Activated naive CD4-positive, alpha-beta T cell treated with anti-CD3 and anti-CD28 coated beads, Interleukin-2, amount 50 U/mL, for 72 hours (primary cell): ENCODE data around the gene TSPAN33. TPM values are rescaled to one million over a fixed set of nuclear protein-coding genes. Genes with fewer than 3 reads are reported as not detected.

Experiments used
- ATAC-seq, 2 donors: fragments of 150-1000 bp; cut with Tn5 transposase; 2 replicates each; pipeline ENCODE4 v1.10.0; 2021; ENCODE audit warnings: mild to moderate bottlenecking in 2 of 2, moderate library complexity in 2 of 2
- DNase-seq, 2 donors: peaks; one replicate each; pipeline ENCODE4 v3.0.0; 2021 to 2022; ENCODE audit warnings: low spot score in 2 of 2
- H3K27ac Mint-ChIP-seq, 2 donors: one replicate each; pipeline ENCODE4 v1.8.0; 2022; ENCODE audit warnings: mild to moderate bottlenecking in 2 of 2, mixed read lengths in 2 of 2
- H3K36me3 Mint-ChIP-seq, 2 donors: one replicate each; pipeline ENCODE4 v1.8.0; 2022; ENCODE audit warnings: mixed read lengths in 2 of 2
- H3K9me3 Mint-ChIP-seq, 2 donors: one replicate each; pipeline ENCODE4 v1.8.0; 2022; ENCODE audit warnings: mixed read lengths in 2 of 2
- total RNA-seq, 2 donors: library from RNA; stranded (reverse); gene quantifications; one replicate each; pipeline ENCODE4 v1.2.3, GENCODE V29; 2022

The TSPAN33 gene
- total RNA-seq, 2 donors from 2014 or later, result 4.2 to 8.1 TPM

DNA sequence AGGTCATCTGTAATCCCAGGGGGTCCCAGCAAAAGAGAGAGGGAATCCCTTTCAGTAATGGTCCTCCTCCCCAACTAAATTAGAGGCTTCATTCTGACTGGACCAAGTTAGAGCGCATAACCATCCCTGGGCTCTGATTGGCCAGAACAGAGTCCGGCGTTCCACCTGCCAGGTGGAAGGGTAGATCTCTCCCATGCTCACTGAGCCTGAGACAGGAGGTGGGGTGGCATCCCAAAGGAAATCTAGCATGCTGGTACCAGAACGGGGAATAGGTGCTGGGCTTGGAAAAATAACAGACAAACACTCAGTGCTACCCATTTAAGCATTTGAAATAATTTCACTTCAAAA, 21.0 kb upstream of the TSPAN33 start:
- Mint-ChIP-seq H3K36me3 (peaks cover 9 to 21% of the 10 kb centered on the region in 2 donors), H3K27ac (peak overlapping the region; percentile 29 to 83), H3K9me3 (peaks cover 10 to 12% of the 10 kb centered on the region in 2 donors)
- no peak for DNase-seq
- ATAC-seq, result no peak

DNA sequence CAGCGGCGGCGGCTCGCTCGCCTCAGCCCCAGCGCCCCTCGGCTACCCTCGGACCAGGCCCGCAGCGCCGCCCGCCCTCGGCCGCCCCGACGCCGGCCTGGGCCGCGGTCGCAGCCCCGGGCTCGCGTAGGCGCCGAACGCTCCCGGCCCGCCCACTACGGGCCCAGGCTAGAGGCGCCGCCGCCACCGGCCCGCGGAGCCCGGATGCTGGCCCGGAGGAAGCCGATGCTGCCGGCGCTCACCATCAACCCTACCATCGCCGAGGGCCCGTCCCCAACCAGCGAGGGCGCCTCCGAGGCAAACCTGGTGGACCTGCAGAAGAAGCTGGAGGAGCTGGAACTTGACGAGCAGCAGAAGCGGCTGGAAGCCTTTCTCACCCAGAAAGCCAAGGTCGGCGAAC, 18.2 kb upstream of the TSPAN33 start:
- no peak for DNase-seq
- Mint-ChIP-seq H3K9me3 (peaks cover 3% of the 10 kb centered on the region in 2 donors), H3K36me3 (peaks cover 3 to 12% of the 10 kb centered on the region in 2 donors), H3K27ac (no peak overlapping the region)
- ATAC-seq, result no peak

DNA sequence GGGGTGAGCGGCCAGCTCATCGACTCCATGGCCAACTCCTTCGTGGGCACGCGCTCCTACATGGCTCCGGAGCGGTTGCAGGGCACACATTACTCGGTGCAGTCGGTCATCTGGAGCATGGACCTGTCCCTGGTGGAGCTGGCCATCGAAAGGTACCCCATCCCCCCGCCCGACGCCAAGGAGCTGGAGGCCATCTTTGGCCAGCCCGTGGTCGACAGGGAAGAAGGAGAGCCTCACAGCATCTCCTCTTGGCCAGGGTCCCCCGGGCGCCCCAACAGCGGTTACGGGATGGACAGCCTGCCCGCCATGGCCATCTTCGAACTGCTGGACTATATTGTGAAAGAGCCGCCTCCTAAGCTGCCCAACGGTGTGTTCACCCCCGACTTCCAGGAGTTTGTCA, 17.4 kb upstream of the TSPAN33 start:
- no peaks in the 10 kb centered on the region for H3K9me3 Mint-ChIP-seq
- H3K27ac Mint-ChIP-seq, result no peak overlapping the region
- peaks cover 0 to 3% of the 10 kb centered on the region in 2 donors for H3K36me3 Mint-ChIP-seq
- DNase-seq (no peak), ATAC-seq (no peak)

DNA sequence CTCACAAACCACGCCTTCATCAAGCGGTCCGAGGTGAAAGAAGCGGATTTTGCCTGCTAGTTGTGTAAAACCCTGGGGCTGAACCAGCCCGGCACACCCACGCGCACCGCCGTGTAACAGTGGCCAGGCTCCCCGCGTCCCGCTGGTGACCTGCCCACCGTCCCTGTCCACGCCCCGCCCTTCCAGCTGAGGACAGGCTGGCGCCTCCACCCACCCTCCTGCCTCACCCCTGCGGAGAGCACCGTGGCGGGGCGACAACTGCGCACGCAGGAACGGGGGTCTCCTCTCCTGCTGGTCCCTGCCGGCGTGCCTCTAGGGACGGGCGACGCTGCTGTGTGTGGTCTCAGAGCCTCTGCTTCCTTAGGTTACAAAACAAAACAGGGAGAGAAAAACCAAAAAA, 16.9 kb upstream of the TSPAN33 start:
- Mint-ChIP-seq H3K9me3 (no peaks in the 10 kb centered on the region), H3K27ac (no peak overlapping the region), H3K36me3 (no peaks in the 10 kb centered on the region)
- ATAC-seq (no peak), DNase-seq (no peak)

DNA sequence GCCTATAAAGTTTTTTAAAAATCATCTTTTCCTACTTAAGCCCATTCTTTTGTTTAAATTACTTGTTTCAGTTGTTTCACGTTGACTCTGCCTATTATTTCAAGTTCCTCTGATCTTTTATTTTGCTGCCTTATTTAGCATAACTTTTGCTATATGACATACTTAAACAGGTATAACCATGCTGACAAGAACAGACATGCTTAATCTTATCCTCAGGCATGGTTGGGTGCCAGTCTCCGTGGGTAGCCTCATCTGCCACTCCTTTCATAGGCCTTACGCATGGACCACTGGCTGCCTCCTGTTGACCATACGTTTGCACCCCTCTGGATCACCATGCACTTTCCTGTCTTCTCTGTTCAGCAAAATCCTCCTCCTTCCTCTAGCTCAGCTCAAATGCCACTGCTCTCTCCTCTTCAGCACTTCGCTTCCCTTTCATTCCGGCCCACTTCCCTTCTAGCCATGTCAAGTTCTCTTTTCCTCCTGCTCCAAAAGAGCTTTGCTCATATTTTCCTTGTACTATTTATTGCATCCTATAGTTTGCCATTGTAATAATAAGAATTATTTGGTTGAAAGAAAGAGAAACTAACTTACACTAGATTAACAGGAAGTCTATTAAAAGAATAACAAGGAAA, 10.0 kb upstream of the TSPAN33 start:
- Mint-ChIP-seq H3K27ac (peak overlapping the region in 1 of 2 donors; percentile 51), H3K36me3 (peaks cover 0 to 7% of the 10 kb centered on the region in 2 donors), H3K9me3 (peaks cover 0 to 12% of the 10 kb centered on the region in 2 donors)
- ATAC-seq (peak in 1 of 2 donors; percentile 20), DNase-seq (no peak)

DNA sequence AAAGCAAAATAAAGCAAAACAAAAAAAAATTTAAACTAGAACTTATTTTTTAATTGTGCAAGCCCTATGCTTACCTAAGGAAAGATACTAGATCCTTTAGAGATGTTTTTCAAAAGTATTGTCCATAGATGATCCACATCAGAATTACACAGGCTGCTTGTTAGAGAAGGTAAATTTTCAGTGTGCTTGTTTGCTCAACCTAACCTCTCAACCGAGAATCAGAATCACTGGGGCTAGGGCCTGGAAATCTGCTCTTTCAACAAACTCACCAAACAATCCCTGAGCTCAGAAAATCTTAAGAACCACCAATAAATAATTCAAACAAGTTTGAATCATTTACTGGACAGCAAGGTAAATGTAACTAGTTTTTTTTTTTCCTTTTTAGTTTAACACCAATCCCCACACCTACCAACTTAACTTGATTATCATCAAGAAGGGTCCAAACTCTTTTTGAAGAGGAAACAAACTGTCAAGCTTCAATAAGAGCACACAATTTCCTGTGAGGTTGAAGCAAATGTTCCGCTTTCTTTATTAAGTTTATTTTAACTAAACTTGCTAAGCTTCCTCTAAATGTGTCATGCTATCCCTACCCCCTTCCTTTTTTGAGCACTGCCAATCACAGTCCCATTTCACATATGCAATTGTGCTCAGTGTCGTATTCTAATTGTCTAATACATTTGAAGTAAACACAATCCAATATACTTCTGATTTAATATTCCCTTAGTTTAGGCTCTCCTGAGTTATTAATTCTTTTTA, 7.4 kb upstream of the TSPAN33 start:
- ATAC-seq, result no peak
- peaks cover 0 to 7% of the 10 kb centered on the region in 2 donors for H3K36me3 Mint-ChIP-seq
- peaks cover 0 to 12% of the 10 kb centered on the region in 2 donors for H3K9me3 Mint-ChIP-seq
- peak overlapping the region in 1 of 2 donors; percentile 81 for H3K27ac Mint-ChIP-seq
- no peak for DNase-seq

DNA sequence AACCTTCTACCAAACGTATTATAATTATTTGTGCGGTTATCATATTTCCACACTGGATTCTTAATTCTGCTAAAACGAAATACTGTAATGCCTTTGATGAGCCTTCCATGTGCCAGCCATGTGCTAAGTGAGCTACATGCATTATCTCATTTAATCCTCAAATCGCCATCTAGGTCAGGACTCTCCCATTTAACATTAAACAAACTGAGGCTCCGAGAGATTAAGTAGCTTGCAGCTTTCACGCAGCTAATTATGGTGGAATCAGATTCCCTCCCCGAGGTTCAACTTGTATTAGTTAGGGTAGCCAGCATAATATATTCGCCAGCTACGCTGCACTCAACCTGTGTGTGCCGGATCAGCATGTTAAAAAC, 798 bp upstream of the TSPAN33 start:
- Mint-ChIP-seq H3K36me3 (no peaks in the 10 kb centered on the region), H3K27ac (peak overlapping the region in 1 of 2 donors; percentile 51), H3K9me3 (no peaks in the 10 kb centered on the region)
- DNase-seq, result no peak
- ATAC-seq, result no peak

DNA sequence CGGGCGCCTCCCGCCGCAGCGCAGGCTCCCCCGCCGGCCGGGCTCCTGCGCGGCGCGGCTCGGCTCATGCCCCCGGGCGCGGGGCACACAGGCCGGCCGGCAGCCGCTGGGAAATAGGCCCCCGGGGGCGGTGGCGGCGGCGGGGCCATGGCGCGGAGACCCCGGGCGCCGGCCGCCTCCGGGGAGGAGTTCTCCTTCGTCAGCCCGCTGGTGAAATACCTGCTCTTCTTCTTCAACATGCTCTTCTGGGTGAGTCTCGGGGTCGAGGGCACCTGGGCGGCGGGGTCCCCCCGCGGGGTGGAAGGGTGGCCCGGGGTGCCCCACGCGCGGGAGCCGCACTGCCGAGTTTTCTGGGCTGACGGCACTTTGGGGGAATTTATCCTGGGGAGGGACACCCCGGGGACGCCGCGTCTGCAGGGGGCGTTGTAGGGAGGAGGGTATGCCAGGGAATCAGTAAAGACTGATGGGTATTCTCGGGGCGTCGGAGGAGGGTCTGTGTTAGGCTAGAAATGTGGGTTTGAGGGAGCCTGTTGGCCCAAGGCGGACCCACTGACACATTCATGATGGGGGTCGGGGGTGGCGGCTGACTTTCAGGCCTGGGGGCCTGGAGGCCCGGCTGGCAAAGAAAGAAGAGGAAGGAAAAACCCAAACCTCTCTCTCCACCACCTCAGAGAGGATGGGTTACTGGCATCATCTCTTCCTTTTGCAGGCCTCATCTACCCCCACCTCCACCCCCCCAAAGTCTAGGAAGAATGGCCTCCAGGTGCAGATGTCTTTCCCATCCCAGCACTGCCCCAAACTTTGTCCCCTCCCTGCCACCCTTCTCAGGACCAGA, 544 bp downstream of the TSPAN33 start:
- peak in 1 of 2 donors; percentile 13 for DNase-seq
- Mint-ChIP-seq H3K36me3 (no peaks in the 10 kb centered on the region), H3K27ac (no peak overlapping the region), H3K9me3 (no peaks in the 10 kb centered on the region)
- ATAC-seq, result peak; percentile 6 to 10

DNA sequence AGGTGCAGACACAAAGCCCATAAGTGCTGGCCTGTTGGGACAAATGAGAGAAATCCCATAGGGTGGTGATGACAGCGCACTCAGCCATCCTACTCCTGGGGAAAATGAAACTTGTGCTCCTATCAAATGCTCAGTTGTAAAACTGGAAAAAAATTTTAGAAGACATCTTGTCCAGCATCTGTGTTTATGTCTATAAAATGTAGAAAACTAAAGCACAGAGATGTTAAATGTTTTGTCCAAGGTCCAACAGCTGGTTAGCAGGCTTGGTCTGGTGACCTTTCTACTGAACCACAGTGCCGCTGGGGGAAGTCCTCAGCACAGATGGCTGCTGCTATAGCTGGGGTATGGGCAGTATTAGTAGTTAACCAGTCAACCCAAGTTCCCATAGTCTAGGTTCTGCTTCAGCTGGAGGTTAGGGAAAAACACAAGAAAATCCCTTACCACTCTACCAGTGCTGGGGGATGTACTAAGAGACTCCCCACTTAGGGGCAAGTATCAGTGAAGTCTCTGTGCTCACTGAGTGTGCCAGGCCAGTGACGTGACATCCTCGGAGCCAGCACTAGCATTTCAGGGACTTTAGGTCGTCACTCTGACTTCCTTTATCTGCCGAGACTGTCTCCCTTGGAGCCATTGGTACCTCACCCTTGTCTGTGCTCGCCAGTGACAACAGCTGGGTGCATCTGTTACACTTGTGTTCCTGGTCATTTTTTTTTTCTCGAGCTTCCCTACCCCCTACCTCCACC, 1.9 kb downstream of the TSPAN33 start:
- H3K36me3 Mint-ChIP-seq, result no peaks in the 10 kb centered on the region
- ATAC-seq (no peak), DNase-seq (no peak)
- no peak overlapping the region for H3K27ac Mint-ChIP-seq
- no peaks in the 10 kb centered on the region for H3K9me3 Mint-ChIP-seq

DNA sequence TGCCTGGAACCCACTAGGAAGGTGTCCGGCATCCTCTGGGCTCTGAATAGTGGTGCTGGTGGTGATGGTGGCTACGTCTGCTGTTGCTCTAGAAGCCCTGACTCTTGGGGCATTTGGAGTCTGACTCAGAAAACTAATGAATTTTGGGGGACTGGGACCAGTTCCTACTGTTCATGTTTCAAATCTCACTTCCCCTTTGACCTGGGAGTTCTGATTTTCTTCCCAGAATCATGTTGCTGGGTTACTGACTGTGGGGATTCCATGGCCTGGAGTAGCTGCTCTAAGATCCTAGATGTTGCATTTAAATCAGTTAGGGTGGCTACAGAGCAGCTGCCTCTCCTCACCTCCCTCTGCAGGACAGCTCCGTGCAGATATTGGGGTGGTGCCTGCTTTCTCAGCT, 3.2 kb downstream of the TSPAN33 start:
- ATAC-seq (no peak), DNase-seq (no peak)
- Mint-ChIP-seq H3K36me3 (no peaks in the 10 kb centered on the region), H3K27ac (no peak overlapping the region), H3K9me3 (no peaks in the 10 kb centered on the region)

DNA sequence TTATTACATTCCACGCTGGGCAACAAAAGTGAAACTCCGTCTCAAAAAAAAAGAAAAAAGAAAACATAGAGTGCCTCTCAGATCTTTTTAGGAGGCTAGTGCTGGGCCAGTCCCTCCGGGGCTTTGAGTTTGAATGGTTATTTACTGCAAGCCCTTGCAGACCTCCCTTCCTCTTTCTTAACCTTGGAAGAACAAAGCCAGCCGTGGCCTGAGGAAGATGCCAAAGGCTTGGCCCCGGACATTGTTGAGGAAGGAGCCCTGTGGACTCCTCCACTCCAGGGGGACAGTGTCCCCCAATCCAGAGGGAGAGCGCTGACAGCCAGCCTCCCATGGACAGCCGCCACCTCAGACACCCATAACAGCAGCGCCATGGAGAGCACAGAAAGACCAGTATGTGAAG, 5.0 kb downstream of the TSPAN33 start:
- Mint-ChIP-seq H3K9me3 (no peaks in the 10 kb centered on the region), H3K36me3 (no peaks in the 10 kb centered on the region), H3K27ac (no peak overlapping the region)
- DNase-seq (no peak), ATAC-seq (no peak)

DNA sequence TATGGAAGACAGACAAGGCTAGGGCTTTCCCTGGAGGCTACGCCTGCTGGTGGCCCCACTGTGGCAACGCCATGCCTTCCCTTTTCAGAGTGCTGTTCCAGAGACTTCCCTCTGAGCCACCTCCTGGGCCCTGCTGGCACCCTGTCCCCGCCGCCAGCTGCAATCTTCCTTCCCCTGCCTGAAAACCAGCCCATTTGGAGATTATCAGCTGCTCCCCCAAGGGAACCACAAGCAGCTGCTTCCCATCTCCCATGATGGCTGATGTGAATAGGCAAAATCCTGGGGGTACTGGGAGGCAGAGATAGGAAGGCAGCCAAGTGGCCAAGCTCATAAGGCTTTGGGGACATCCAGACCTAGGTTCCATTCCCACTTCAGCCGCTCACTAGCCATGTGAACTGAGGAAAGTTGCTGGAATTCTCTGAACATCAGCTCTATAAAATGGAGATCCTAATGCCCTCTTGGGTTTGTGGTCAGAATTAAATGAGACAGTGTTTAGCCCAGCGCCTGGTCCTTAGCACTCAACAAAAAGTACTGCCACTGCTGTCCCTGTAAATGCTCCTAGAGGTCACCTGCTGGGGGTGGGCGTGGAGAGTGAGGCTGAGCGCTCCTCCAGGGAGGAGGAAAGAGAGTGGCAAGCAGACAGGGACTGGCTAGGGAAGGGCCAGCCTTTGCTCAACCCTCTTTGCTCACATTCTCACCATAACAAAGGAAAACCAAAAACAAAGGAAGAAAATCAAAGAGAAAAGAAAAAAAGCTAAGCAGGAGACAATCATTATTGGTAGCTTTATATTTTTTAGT, 5.9 kb downstream of the TSPAN33 start:
- ATAC-seq, result no peak
- H3K27ac Mint-ChIP-seq, result no peak overlapping the region

DNA sequence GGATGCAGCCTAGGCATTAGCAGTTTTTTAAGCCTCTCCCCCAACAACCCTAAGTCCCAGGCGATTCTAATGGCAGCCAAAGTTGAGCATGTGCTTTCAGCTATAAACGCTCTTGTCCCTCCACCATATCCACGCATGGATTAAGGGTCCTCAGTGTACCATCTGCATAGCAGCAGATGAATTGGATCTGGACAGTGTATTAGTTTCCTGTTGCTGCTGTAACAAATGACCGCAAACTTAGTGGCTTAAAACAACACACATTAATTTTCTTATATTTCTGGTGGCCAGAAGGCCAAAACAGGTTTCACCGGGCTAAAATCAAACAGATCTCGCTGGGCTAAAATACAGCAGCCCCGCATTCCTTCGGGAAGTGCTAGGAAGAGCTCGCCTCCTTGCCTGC, 13.1 kb downstream of the TSPAN33 start:
- no peaks in the 10 kb centered on the region for H3K36me3 Mint-ChIP-seq
- no peaks in the 10 kb centered on the region for H3K9me3 Mint-ChIP-seq
- no peak overlapping the region for H3K27ac Mint-ChIP-seq
- ATAC-seq, result no peak
- DNase-seq, result no peak

More for the DNA sequence above, 5.9 kb downstream of the TSPAN33 start:
- Mint-ChIP-seq H3K9me3 (no peaks in the 10 kb centered on the region), H3K36me3 (no peaks in the 10 kb centered on the region)
- no peak for DNase-seq

DNA sequence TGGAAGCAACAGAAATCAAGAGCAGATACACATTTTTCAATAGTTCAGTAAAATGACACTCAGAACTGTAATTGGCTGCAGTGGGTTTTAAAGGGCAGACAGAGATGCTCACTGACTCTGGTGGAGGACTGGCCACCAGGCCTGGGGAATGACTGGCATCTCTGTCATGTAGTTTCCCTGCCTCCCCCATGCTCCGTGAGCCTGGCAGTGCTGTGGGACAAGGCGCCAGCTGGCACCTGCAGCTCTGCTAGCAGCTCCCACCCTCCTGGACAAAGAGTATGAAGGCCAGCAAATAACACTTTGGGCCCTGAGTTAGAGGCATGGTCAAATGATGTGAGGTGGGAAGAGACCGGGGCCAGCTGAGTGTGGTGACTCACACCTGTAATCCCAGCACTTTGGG, 15.0 kb downstream of the TSPAN33 start:
- ATAC-seq (no peak), DNase-seq (no peak)
- Mint-ChIP-seq H3K36me3 (no peaks in the 10 kb centered on the region), H3K27ac (peak overlapping the region in 1 of 2 donors; percentile 85), H3K9me3 (no peaks in the 10 kb centered on the region)

DNA sequence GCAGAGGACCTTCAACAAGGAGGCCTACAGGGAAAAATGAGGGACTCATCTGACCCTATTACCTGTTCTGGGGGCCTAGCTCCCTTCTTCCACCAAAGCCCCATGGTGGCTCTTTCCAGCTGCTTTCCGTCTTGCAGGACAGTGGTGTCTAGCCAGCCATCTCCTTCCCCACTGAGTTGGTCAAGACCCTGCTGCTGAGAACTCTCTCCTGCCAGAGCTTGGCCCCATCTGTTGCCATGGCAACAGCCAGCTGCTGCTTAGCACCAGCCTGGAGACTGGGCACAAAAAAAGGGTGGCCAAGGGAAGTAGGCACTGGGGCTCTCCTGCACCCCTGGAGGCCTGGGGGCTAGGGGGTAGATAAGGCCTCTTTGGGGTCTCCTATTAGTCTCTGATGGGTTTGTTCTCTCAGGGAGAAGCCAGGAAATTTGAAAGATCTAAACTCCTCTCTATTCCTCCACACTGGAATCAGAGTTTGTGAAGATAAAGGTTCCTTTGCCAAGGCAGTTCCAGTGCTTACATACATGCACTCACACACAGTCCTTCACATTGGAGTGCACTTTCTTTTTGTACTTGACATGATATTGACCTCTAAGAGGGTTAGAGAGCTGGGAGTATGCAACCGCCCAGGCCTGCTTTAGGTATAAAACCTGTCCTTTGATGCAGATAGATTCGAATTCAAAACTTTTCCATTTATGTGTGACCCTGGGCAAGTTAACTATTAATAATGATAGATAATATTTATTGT, 15.8 kb downstream of the TSPAN33 start:
- DNase-seq, result no peak
- H3K36me3 Mint-ChIP-seq, result no peaks in the 10 kb centered on the region
- ATAC-seq, result no peak
- no peaks in the 10 kb centered on the region for H3K9me3 Mint-ChIP-seq
- no peak overlapping the region for H3K27ac Mint-ChIP-seq
